ENCODE data around the gene FAM162A.

Gene FAM162A

DNA sequence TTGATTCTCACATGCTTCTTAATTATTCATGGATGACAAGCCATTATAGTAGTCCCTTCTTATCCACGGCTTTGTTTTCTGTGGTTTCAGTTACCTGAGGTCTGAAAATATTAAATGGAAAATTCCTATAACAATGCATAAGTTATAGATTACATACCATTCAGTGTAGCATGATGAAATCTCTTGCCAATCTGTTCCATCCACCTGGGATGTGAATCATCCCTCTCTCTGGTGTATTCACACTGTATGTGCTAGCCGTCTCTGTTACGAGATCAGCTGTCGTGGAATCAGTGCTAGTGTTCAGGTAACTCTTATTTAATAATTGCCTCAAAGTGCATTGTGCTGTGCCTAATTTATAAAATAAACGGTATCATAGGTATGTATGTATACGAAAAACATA lies 26.7 kb downstream of the FAM162A start:
- peaks cover 0 to 61% of the 10 kb centered on the region in 2 experiments; a peak in 2 of 3 replicates for H3K36me3 ChIP-seq (ENCODE audit: control insufficient read depth in 2 of 2, insufficient read depth in 1 of 2, low read length in 2 of 2)
- TF ChIP-seq, protein P1, sequence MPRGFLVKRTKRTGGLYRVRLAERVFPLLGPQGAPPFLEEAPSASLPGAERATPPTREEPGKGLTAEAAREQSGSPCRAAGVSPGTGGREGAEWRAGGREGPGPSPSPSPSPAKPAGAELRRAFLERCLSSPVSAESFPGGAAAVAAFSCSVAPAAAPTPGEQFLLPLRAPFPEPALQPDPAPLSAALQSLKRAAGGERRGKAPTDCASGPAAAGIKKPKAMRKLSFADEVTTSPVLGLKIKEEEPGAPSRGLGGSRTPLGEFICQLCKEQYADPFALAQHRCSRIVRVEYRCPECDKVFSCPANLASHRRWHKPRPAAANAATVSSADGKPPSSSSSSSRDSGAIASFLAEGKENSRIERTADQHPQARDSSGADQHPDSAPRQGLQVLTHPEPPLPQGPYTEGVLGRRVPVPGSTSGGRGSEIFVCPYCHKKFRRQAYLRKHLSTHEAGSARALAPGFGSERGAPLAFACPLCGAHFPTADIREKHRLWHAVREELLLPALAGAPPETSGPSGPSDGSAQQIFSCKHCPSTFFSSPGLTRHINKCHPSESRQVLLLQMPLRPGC (tag by site-specific recombination; IDR thresholded peaks at IDR 0.05), result no peak
- TF ChIP-seq ZNF707 (tag by site-specific recombination; IDR thresholded peaks at IDR 0.05) (no peak), ZNF121 (tag by site-specific recombination; IDR thresholded peaks at IDR 0.05) (no peak), ZNF558 (tag by site-specific recombination; IDR thresholded peaks at IDR 0.05) (no peak), ZNF701 (tag by site-specific recombination; IDR thresholded peaks at IDR 0.05) (no peak), ZNF433 (tag by site-specific recombination; IDR thresholded peaks at IDR 0.05; ENCODE audit: low read depth) (no peak), ZNF654 (tag by site-specific recombination; IDR thresholded peaks at IDR 0.05; ENCODE audit: low read depth) (no peak), ZNF830 (tag by site-specific recombination; IDR thresholded peaks at IDR 0.05; ENCODE audit: low read depth) (no peak), ZSCAN23 (tag by site-specific recombination; IDR thresholded peaks at IDR 0.05) (no peak), ZNF302 (tag by site-specific recombination; IDR thresholded peaks at IDR 0.05; ENCODE audit: low read depth) (no peak), ZBTB20 (tag by site-specific recombination; IDR thresholded peaks at IDR 0.05) (no peak), ZNF146 (tag by site-specific recombination; IDR thresholded peaks at IDR 0.05) (no peak), ZNF184 (tag by site-specific recombination; IDR thresholded peaks at IDR 0.05) (no peak), GLIS2 (tag by site-specific recombination; IDR thresholded peaks at IDR 0.05) (no peak), ZNF416 (tag by site-specific recombination; IDR thresholded peaks at IDR 0.05) (no peak)
- TF ChIP-seq, protein P2, sequence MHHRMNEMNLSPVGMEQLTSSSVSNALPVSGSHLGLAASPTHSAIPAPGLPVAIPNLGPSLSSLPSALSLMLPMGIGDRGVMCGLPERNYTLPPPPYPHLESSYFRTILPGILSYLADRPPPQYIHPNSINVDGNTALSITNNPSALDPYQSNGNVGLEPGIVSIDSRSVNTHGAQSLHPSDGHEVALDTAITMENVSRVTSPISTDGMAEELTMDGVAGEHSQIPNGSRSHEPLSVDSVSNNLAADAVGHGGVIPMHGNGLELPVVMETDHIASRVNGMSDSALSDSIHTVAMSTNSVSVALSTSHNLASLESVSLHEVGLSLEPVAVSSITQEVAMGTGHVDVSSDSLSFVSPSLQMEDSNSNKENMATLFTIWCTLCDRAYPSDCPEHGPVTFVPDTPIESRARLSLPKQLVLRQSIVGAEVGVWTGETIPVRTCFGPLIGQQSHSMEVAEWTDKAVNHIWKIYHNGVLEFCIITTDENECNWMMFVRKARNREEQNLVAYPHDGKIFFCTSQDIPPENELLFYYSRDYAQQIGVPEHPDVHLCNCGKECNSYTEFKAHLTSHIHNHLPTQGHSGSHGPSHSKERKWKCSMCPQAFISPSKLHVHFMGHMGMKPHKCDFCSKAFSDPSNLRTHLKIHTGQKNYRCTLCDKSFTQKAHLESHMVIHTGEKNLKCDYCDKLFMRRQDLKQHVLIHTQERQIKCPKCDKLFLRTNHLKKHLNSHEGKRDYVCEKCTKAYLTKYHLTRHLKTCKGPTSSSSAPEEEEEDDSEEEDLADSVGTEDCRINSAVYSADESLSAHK (tag by site-specific recombination; IDR thresholded peaks at IDR 0.05), result no peak
- TF ChIP-seq, protein P3, sequence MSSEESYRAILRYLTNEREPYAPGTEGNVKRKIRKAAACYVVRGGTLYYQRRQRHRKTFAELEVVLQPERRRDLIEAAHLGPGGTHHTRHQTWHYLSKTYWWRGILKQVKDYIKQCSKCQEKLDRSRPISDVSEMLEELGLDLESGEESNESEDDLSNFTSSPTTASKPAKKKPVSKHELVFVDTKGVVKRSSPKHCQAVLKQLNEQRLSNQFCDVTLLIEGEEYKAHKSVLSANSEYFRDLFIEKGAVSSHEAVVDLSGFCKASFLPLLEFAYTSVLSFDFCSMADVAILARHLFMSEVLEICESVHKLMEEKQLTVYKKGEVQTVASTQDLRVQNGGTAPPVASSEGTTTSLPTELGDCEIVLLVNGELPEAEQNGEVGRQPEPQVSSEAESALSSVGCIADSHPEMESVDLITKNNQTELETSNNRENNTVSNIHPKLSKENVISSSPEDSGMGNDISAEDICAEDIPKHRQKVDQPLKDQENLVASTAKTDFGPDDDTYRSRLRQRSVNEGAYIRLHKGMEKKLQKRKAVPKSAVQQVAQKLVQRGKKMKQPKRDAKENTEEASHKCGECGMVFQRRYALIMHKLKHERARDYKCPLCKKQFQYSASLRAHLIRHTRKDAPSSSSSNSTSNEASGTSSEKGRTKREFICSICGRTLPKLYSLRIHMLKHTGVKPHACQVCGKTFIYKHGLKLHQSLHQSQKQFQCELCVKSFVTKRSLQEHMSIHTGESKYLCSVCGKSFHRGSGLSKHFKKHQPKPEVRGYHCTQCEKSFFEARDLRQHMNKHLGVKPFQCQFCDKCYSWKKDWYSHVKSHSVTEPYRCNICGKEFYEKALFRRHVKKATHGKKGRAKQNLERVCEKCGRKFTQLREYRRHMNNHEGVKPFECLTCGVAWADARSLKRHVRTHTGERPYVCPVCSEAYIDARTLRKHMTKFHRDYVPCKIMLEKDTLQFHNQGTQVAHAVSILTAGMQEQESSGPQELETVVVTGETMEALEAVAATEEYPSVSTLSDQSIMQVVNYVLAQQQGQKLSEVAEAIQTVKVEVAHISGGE (tag by site-specific recombination; conservative IDR thresholded peaks at IDR 0.05; ENCODE audit: low read depth), result no peak
- TF ChIP-seq, protein P4, sequence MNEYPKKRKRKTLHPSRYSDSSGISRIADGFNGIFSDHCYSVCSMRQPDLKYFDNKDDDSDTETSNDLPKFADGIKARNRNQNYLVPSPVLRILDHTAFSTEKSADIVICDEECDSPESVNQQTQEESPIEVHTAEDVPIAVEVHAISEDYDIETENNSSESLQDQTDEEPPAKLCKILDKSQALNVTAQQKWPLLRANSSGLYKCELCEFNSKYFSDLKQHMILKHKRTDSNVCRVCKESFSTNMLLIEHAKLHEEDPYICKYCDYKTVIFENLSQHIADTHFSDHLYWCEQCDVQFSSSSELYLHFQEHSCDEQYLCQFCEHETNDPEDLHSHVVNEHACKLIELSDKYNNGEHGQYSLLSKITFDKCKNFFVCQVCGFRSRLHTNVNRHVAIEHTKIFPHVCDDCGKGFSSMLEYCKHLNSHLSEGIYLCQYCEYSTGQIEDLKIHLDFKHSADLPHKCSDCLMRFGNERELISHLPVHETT (tag by site-specific recombination; IDR thresholded peaks at IDR 0.05), result no peak
- TF ChIP-seq, protein P5, sequence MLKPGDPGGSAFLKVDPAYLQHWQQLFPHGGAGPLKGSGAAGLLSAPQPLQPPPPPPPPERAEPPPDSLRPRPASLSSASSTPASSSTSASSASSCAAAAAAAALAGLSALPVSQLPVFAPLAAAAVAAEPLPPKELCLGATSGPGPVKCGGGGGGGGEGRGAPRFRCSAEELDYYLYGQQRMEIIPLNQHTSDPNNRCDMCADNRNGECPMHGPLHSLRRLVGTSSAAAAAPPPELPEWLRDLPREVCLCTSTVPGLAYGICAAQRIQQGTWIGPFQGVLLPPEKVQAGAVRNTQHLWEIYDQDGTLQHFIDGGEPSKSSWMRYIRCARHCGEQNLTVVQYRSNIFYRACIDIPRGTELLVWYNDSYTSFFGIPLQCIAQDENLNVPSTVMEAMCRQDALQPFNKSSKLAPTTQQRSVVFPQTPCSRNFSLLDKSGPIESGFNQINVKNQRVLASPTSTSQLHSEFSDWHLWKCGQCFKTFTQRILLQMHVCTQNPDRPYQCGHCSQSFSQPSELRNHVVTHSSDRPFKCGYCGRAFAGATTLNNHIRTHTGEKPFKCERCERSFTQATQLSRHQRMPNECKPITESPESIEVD (tag by site-specific recombination; IDR thresholded peaks at IDR 0.05), result no peak
- TF ChIP-seq, protein P6, sequence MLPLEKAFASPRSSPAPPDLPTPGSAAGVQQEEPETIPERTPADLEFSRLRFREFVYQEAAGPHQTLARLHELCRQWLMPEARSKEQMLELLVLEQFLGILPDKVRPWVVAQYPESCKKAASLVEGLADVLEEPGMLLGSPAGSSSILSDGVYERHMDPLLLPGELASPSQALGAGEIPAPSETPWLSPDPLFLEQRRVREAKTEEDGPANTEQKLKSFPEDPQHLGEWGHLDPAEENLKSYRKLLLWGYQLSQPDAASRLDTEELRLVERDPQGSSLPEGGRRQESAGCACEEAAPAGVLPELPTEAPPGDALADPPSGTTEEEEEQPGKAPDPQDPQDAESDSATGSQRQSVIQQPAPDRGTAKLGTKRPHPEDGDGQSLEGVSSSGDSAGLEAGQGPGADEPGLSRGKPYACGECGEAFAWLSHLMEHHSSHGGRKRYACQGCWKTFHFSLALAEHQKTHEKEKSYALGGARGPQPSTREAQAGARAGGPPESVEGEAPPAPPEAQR (tag by site-specific recombination; IDR thresholded peaks at IDR 0.05), result no peak
- no peak overlapping the region for H3K27ac ChIP-seq (ENCODE audit: extremely low read depth, low read depth, low read length)
- H3K4me1 ChIP-seq (ENCODE audit: control insufficient read depth, insufficient read depth, low read length), result no peaks in the 10 kb centered on the region
- no peaks in the 10 kb centered on the region for H3K9me3 ChIP-seq (ENCODE audit: control insufficient read depth, insufficient read depth, low read depth, low read length)
- POLR2A ChIA-PET, result no interaction called here
- CTCF ChIA-PET, result interaction anchor here (0.6 to 1.1 kb wide), 2 partner anchors 18 to 917 kb away, joined by 3 read pairs; no protein-coding TSS in a partner anchor
- H3K4me3 ChIP-seq (ENCODE audit: low read depth, low read length), result no peak overlapping the region
